Cardiac fibroblast (primary cell): Measurements from ENCODE around the gene BAK1.

Experiments
- DNase-seq, 2 donors: peaks; one replicate each; pipeline versions ENCODE4 v3.0.0 to v3.0.0-alpha.2; 2010; ENCODE audit warnings: low read depth in 2 of 2
- H3K4me3 ChIP-seq, 2 donors: replicated peaks in 1 of 2; 1 replicate in 1 of 2; 2 replicates in 1 of 2; pipeline ENCODE4 v1.5.1; 2011; ENCODE audit warnings: low read depth in 2 of 2, low read length in 2 of 2, mild to moderate bottlenecking in 2 of 2, moderate library complexity in 1 of 2
- TF ChIP-seq, protein P1 (sequence below): IDR thresholded peaks from one replicate; pipeline ENCODE4 v1.5.1; 2011; ENCODE audit warnings: low read depth, mild to moderate bottlenecking, low read length, inconsistent platforms

Gene BAK1

DNA sequence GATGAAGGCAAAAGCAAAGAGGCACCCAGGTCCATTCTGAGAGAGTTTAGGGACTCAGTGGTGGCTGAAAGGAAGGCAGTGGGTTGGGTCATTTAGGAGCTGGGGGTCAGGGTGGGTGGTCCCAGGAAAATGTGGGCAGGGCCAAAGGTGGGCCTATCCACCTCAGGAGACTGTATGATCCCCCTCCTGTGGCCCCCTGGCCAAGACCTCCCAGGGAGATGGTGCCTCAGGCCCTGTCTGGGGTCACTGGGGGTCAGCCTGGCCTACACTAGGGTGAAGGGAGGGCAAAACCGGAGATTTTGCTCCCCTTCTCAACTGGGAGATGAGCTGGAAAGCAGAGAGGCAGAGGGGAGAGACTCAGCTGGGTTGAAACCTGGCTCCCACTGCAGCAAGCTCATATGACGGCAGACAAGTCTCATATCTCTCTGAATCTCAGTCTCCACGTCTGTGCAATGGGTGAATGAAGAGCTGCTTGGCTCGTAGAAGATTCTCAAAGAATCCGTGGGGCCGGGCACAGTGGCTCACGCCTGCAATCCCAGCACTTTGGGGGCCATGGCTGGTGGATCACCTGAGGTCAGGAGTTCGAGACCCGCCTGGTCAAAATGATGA, 11.5 kb upstream of the BAK1 start:
- H3K4me3 ChIP-seq: no peak overlapping the region
- no peak for DNase-seq
- TF ChIP-seq, protein P1, sequence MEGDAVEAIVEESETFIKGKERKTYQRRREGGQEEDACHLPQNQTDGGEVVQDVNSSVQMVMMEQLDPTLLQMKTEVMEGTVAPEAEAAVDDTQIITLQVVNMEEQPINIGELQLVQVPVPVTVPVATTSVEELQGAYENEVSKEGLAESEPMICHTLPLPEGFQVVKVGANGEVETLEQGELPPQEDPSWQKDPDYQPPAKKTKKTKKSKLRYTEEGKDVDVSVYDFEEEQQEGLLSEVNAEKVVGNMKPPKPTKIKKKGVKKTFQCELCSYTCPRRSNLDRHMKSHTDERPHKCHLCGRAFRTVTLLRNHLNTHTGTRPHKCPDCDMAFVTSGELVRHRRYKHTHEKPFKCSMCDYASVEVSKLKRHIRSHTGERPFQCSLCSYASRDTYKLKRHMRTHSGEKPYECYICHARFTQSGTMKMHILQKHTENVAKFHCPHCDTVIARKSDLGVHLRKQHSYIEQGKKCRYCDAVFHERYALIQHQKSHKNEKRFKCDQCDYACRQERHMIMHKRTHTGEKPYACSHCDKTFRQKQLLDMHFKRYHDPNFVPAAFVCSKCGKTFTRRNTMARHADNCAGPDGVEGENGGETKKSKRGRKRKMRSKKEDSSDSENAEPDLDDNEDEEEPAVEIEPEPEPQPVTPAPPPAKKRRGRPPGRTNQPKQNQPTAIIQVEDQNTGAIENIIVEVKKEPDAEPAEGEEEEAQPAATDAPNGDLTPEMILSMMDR: no peak

DNA sequence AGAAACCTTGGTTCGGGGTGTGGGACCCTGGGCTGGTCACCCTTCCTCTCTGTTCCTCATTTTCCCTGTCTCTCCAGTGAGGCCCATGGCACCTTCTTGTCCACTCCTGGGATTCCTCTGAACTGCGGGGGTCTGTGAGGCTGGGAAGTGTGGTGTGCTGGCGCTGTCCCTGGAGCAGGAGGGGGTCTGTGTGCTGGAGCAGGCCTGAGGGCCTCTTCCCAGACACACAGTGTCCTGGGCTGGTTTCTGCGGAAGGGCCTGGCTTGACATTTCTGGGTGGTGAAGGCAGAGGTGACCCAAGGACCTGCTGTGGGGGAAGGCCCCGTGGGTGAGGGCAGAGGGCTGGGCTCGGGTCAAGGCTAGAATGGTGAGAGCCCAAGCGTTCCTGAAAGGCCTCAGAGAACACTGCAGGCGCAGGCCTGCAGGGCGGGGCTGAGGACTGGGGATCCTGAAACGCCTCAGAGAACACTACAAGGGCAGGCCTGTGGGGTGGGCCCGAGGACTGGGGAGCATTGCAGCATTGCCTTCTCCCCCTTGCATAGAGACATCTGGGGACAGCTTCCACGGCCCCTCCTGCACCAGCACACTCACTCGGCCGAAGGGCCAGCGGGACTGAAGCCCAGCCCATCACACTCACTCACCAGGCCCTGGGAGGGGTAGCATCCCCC, 10.6 kb upstream of the BAK1 start:
- TF ChIP-seq, protein P1: peak; percentile 5
- peak in 1 of 2 donors; percentile 27 for DNase-seq
- H3K4me3 ChIP-seq: no peak overlapping the region

DNA sequence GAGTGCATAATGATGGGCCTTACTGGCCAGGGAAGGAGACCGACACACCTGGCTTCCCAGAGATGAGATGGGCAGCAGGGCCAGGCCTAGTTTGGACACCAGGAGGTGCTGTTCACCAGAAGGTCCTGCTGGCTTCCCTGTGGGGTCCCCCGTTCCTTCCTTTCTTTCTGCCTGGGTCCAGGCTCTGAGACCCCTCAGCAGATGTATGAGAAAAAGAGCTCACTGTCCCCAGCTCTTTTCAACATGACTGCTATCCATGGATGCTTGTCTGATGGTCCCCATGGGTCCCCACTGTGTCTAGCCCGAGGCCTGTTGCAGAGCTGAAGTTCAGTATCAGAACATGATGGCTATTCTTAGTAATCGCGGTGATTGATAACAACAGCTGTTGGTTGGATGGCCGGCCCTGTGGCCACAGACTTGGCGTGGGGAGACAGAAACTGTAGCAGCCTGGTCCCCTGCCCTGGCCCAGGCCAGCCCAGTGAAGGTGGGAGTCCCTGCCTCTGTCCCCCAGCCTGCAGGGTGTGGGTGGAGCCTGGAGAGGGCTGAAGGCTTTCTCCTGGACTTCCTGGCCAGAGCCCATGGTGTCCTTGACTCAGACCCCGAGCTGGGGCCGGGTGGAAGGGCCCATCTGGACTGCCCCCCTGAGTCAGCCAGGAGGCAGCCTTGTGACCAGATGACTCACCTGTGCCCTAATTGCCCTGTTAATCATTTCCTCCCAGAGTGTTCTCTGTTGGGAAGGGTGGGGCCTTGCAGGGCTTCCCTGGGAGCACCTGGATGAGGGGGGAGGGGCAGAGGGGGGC, 9.9 kb upstream of the BAK1 start:
- peak; percentile 72 to 96 for DNase-seq
- H3K4me3 ChIP-seq: no peak overlapping the region
- TF ChIP-seq, protein P1: peak; percentile 98

DNA sequence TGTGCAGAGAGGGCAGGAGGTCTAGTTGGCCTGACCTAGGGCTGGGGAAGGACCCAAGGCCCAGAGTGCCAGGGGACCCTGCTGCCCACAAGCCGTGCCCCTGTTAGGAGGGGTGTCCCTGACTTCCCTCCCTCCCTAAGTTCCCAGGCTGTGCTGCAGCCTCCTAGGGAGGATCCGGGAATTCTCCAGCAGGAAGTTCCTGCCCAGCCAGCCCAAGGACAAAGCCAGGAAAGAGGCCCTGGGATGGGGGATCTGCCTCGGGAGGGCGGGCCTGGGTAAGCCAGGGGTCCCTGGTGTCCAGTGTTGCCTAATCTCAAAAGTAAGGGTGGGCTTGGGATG, 9.3 kb upstream of the BAK1 start:
- DNase-seq: no peak
- TF ChIP-seq, protein P1: no peak
- no peak overlapping the region for H3K4me3 ChIP-seq

DNA sequence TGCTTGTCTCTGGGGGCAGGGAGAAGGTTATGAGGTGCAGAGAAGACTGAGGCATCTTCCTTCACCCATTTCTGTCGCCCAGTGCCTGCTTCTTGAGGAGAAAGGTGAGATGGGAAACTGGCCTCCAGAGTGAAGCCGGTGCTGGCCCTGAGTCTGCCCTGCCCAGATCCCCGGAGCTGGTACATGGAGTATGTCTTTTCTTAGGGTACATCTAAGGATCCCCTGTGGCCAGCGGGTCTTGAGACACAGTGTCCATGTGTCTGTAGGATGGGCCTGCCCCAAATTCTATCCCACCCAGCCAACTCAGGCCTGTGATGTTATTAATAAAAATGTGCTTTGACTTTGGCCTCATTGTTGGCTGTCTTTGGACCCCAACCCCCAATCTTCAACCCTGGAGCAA, 8.8 kb upstream of the BAK1 start:
- no peak overlapping the region for H3K4me3 ChIP-seq
- no peak for DNase-seq
- TF ChIP-seq, protein P1: no peak

DNA sequence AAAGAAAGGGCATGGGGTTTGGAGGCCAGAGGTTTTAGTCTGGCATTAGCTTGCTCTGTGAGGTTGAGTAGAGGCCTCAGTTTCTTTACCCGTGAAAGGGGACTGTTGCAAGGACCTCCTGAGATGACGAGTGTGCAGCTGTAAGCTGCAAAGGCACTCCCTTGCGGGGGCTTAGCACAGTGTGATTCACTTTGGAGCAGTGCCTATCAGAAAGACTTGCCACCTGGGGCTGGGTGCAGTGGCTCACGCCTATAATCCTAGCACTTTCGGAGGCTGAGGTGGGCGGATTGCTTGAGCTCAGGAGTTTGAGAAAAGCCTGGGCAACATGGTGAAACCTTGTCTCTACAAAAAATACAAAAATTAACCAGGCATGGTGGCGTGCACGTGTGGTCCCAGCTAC, 7.5 kb upstream of the BAK1 start:
- H3K4me3 ChIP-seq: no peak overlapping the region
- TF ChIP-seq, protein P1: no peak

More for the DNA sequence above, 7.5 kb upstream of the BAK1 start:
- no peak for DNase-seq
